ENCODE results near the gene JADE2.

The JADE2 gene

DNA sequence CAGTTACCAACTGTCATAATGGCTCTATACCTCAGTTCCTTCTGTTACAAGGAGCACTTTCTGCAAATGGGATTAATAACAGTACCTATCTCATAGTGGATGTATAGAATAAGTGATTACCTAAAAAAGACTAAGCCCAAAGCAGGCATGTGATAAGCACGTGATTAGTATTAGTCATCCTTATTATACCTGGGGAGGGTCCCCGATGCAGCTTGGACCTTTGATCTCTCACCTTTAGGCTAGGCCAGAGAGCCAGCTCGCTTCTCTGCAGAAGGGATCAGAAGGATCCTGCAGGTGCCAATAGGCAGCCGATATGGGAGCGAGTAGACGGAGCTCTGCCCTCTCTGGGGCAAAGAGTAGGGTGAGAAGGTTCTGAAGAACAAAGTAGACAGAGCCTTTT, 4.0 kb downstream of the JADE2 start:
- no peak for DNase-seq (ENCODE audit: low read depth in 2 of 2)

- no peak for DNase-seq (ENCODE audit: low read depth in 2 of 2)
Observed at GRCh38 chr5:134530301-134531077, 5.0 kb downstream of the JADE2 start.

- DNase-seq (ENCODE audit: low read depth in 2 of 2) = no peak
Observed at GRCh38 chr5:134533115-134533815, 7.8 kb downstream of the JADE2 start.

DNA sequence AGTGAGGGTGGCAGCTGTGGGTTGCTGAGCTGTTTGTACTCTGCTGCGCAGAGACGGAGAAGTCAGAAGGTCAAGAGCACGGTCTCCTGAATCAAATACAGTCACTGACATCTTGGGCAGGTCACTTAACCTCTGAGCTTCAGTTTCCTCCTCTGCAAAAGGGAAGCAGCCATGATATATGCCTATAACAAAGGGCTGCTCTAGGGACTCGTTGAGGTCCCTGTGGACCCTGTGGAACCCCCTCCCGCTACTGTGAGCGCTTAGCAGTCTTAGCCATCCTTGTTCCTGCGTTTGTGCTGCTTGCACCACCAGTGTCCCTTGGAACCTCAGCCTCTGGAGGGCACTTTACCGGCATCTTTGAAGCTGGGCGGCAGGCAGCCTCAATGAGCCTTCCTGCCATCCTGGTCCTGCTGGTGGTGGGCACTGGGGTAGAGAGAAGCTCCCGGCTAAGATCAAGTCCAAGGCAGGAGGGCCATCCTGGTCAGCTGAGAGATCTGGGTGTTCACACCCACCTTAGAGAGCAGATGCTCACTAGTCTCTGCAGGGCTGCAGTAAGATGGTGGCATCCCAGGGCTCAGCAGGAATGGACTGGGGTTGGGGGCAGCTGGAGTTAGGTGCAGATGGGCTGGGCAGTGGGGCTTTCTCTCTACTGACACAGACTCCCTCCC, 8.7 kb downstream of the JADE2 start:
- no peak for DNase-seq (ENCODE audit: low read depth in 2 of 2)

GRCh38 chr5:134534726-134535110, 9.2 kb downstream of the JADE2 start:
- no peak for DNase-seq (ENCODE audit: low read depth in 2 of 2)

- no peak for DNase-seq (ENCODE audit: low read depth in 2 of 2)
Observed at GRCh38 chr5:134536876-134537275, 11.4 kb downstream of the JADE2 start.

- DNase-seq (ENCODE audit: low read depth in 2 of 2) = no peak
Observed at GRCh38 chr5:134537297-134537696, 11.8 kb downstream of the JADE2 start.

- DNase-seq (ENCODE audit: low read depth in 2 of 2) = no peak
Observed at GRCh38 chr5:134538296-134538695, 12.8 kb downstream of the JADE2 start.

GRCh38 chr5:134539732-134540131, 14.3 kb downstream of the JADE2 start:
- DNase-seq (ENCODE audit: low read depth in 2 of 2) = no peak

DNA sequence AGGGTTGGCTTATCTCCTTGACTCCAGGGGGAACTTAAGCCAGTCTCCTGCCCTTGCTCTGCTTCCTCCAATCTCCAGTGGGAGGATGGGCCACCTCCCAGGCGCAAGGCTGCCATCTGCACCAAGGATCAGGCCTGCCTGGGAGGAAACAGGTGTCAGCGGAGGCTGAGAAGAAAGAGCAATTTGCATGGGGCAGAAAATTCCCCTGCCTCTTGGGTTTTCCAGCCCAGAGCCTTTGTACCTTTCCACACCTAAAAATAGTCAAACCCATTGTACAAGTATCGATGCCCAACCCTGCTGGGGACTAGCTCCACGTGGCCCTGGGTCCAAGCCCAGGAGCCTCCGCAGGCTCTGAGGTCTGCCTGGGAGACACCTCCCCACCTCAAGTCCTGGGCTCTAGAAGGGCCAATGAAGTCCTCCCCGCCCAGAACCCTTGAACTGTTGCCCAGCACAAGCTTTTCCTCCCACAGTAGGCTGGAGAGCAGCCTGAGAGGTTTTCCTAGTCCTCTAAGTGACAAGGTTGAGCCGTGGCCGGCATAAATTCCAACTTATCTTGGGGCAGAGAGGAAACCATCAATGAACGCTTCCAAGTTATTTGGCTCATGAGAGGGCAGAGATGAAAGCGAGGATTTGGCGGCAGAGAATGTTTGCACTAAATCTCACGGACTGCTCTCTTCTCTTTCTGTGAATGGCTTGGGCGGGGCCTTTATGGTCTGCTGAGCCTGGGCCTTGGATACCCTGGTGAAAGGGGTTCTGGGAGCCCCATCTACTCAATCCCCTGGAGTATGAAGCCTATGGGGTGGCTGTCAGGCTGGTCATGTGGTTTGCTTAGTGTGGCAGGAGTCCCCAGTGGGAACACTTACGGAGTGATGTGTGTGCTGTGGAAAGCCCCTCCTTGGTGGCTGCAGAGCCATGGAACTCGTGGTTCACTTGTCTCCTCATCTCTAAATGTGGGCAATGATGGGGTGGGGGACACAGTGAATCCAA, 15.6 kb downstream of the JADE2 start:
- DNase-seq (ENCODE audit: low read depth in 2 of 2) = no peak

DNA sequence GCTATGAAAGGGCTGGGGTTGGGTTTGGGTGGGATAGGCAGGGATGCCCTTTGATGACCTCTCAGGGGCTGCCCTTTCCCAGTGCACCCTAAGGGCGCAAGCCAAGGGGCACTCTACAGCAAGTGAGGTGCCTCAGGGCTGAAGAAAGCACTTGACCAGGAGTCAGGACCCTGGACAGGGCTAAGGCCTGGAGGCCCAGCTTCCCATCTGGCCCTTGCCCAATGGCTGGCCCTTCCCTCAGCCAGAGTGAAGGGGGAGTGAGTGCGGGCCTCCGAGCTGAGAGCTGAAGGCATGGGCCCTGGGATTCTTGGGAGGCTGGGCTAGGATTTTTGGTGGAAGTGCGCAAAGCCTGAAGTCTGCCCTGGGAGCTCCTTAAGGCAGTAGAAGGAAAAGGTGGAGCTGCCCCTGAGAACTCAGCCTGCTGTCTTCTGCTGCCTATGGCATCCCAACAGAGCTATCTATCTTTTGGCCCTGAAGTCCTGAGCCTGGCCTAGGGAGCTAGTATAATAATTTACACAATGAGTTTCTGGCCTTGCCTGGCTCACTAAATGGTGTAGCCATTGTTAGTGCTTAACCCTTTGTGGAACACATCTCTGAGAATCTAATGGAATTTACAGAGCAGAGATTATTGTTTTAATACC, 16.4 kb downstream of the JADE2 start:
- DNase-seq (ENCODE audit: low read depth in 2 of 2) = no peak

GRCh38 chr5:134543820-134544614, 18.5 kb downstream of the JADE2 start:
- no peak for DNase-seq (ENCODE audit: low read depth in 2 of 2)

DNA sequence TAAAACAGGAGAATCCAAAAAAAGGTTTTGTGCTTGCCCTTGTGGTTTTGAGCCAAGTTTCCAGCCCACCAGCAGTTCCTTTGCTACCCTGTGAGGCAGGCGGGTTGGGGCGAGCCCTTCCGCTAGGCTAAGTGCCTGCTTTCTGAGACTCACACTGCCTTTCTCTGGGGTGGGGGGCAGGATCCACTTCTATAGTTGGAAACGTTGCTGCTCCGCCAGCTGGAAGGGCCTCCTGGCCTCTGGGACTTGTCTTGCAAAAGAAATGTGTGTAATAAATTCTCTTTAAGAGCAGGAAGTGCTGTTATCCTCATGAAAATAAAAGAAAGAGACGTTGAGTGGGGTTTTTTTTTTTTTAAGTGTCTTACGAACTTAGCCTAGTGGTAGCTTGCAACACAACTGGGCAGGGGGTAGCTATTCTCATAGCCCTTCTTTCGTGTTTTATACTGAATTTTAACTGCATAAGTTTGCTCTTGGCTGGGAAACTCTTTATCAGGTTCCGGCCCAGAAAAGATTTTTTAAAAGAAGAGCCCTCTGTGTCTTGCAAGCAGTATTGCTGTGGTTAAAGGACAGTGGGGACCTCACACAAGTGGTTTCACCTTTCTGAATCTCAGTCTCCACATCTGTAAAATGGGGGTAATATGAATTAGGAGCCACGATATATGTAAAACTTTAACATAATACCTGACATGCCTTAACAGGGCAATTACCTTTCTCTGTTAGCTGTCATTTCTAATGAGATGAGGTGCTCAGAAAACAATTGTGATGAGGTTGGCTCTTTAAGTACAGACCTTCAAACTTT, 19.8 kb downstream of the JADE2 start:
- no peak for DNase-seq (ENCODE audit: low read depth in 2 of 2)

DNA sequence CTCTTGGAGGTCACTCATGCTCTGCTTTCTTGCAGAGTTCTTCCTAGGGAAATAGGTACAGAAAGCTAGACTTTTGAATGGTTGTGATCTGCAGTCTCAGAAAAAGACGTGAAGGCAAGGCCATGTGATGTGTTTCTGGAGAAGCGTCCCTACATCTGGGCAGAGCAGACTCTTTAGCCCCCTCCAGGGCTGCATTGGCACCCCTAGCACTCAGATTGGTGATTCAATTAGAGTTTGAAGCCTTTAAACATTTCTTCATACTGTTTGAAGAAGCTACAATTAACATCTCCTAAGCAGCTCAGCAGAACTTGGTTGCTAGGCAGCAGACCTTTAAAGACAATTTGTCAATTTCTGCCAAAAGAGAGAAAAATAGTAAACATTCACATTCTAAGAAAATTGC, 21.6 kb downstream of the JADE2 start:
- DNase-seq (ENCODE audit: low read depth in 2 of 2) = no peak

DNA sequence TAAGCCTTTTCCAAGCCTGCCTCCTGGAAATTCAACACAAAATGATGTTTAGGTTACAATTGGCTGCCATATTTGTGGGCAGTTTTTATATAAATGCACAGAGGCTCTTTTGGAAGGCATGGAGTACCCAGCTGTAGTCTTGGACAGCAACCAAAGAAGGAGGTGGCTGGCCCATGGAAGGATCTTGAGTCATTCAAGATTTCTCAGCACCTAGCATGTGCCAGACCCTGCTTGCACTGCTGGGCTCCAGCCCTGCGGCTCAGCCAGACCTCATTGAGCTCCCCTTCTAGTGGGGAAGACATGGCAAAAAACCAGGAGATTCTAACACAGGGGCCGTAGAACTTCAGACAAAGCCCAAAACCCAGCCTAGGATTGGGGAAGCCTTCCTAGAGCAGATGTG, 22.1 kb downstream of the JADE2 start:
- DNase-seq (ENCODE audit: low read depth in 2 of 2) = no peak

- no peak for DNase-seq (ENCODE audit: low read depth in 2 of 2)
Observed at GRCh38 chr5:134547999-134548658, 22.7 kb downstream of the JADE2 start.

GRCh38 chr5:134549714-134550113, 24.2 kb downstream of the JADE2 start:
- no peak for DNase-seq (ENCODE audit: low read depth in 2 of 2)

GRCh38 chr5:134550271-134551214, 25.1 kb downstream of the JADE2 start:
- no peak for DNase-seq (ENCODE audit: low read depth in 2 of 2)

Measured in activated CD8-positive, alpha-beta memory T cell treated with anti-CD3 and anti-CD28 coated beads for 4 hours (primary cell).